T-helper 2 cell treated with Interferon-gamma antibody and Interleukin-4, amounts not matched to agents 100 ng/mL and 5 ng/mL, for 36 hours (primary cell): ENCODE data around the gene RGPD6. TPM values are rescaled to one million over a fixed set of nuclear protein-coding genes. Genes with fewer than 3 reads are reported as not detected.
"Not testable (repeated sequence)": the region's sequence is repeated elsewhere in the genome, so short reads cannot be mapped to it uniquely, and the experiment has no call there.

ENCODE experiments used
- intact Hi-C: fragments of 100-400 bp; cut with micrococcal nuclease; formaldehyde crosslinking; loops from one replicate; pipeline ENCODE4 v1.15.1; 2023
- total RNA-seq: library from RNA; stranded (reverse); gene quantifications from 2 replicates; pipeline ENCODE4 v1.2.3, GENCODE V29; 2022

Gene RGPD6
- total RNA-seq: 9.6 and 12.0 TPM in 2 replicates

- intact Hi-C loops: not testable (repeated sequence)
These were observed at the start of gene RGPD6 for GRCh38 chr2:110576763-110577416. RGPD6 (minus strand) TSS chr2:110577222; CDS start chr2:110577024, 198 bp downstream.

GRCh38 chr2:110619326-110619939 lies 42.4 kb upstream of the RGPD6 start:
- intact Hi-C loops: not testable (repeated sequence)

GRCh38 chr2:110613927-110614326 lies 36.9 kb upstream of the RGPD6 start:
- intact Hi-C loops: not testable (repeated sequence)

- intact Hi-C loops: not testable (repeated sequence)
These were observed 33.7 kb upstream of the RGPD6 start for GRCh38 chr2:110610613-110611250.

- intact Hi-C loops: not testable (repeated sequence)
These were observed 33.0 kb upstream of the RGPD6 start for GRCh38 chr2:110609843-110610612.

- intact Hi-C loops: not testable (repeated sequence)
These were observed 31.9 kb upstream of the RGPD6 start for GRCh38 chr2:110608788-110609502.

- intact Hi-C loops: not testable (repeated sequence)
These were observed 28.0 kb upstream of the RGPD6 start for GRCh38 chr2:110605057-110605456.

- intact Hi-C loops: not testable (repeated sequence)
These were observed 27.0 kb upstream of the RGPD6 start for GRCh38 chr2:110603917-110604591.

- intact Hi-C loops: not testable (repeated sequence)
These were observed 25.1 kb upstream of the RGPD6 start for GRCh38 chr2:110602139-110602538.

GRCh38 chr2:110591973-110592372 lies 15.0 kb upstream of the RGPD6 start:
- intact Hi-C loops: not testable (repeated sequence)

- intact Hi-C loops: not testable (repeated sequence)
These were observed 12.8 kb upstream of the RGPD6 start for GRCh38 chr2:110589677-110590330.

- intact Hi-C loops: not testable (repeated sequence)
These were observed 11.5 kb upstream of the RGPD6 start for GRCh38 chr2:110588520-110588919.

- intact Hi-C loops: not testable (repeated sequence)
These were observed 2.4 kb upstream of the RGPD6 start for GRCh38 chr2:110579216-110579965.

GRCh38 chr2:110578429-110578828 lies 1.4 kb upstream of the RGPD6 start:
- intact Hi-C loops: not testable (repeated sequence)

- intact Hi-C loops: not testable (repeated sequence)
These were observed 77.2 kb downstream of the RGPD6 start for GRCh38 chr2:110499755-110500377.

- intact Hi-C loops: not testable (repeated sequence)
These were observed 81.0 kb downstream of the RGPD6 start for GRCh38 chr2:110496027-110496426.

- intact Hi-C loops: not testable (repeated sequence)
These were observed 82.5 kb downstream of the RGPD6 start for GRCh38 chr2:110494488-110494887.

- intact Hi-C loops: not testable (repeated sequence)
These were observed 88.0 kb downstream of the RGPD6 start for GRCh38 chr2:110488991-110489390.

GRCh38 chr2:110482697-110483096 lies 94.3 kb downstream of the RGPD6 start:
- intact Hi-C loops: not testable (repeated sequence)
